IMR-90 (cell line): Measurements from ENCODE around the gene SRPK1. TPM values are rescaled to one million over a fixed set of nuclear protein-coding genes. Genes with fewer than 3 reads are reported as not detected.

Source experiments
- ATAC-seq: fragments of 200-7000 bp; cut with Tn5 transposase; 2 replicates; pipeline ENCODE4 v1.9.1; 2020; ENCODE audit warnings: low read depth, mild to moderate bottlenecking, moderate library complexity
- BruUV-seq: library from RNA; stranded (reverse); fragments of 400-500 nt; replicated peaks from 2 replicates; lab custom pipeline; 2021; lab: Mats Ljungman, UMichigan
- CTCF ChIA-PET: fragments of 300-600 bp; formaldehyde crosslinking; extraction: SDS; loops from one replicate; lab custom pipeline; 2021; ENCODE audit warnings: antibody characterized with exemption; lab: Yijun Ruan, JAX
- POLR2A ChIA-PET: fragments of 300-600 bp; sonication (Branson Sonifier 250); formaldehyde crosslinking; loops from one replicate; lab custom pipeline; 2022; ENCODE audit warnings: antibody characterized with exemption; ENCODE audit not compliant: unreplicated experiment; lab: Charles Lee
- DNase-seq: peaks from one replicate; pipeline ENCODE4 v3.0.0; 2013
- H2AFZ ChIP-seq: replicated peaks from 2 replicates; pipeline ENCODE3; 2013; ENCODE audit warnings: low read length, mild to moderate bottlenecking; ENCODE audit not compliant: poor library complexity
- H2AK5ac ChIP-seq: 2 replicates; pipeline ENCODE4 v1.6.1; 2013; ENCODE audit warnings: low read depth, low read length, inconsistent platforms
- H2AK9ac ChIP-seq: replicated peaks from 2 replicates; pipeline ENCODE3; 2013; ENCODE audit warnings: mild to moderate bottlenecking, low read depth, low read length, moderate library complexity; ENCODE audit not compliant: poor library complexity
- H2BK120ac ChIP-seq: 2 replicates; pipeline ENCODE4 v1.6.1; 2013; ENCODE audit warnings: low read depth, low read length, inconsistent platforms
- H2BK15ac ChIP-seq: 3 replicates; pipeline ENCODE4 v1.6.1; 2013; ENCODE audit warnings: low read depth, low read length, inconsistent platforms
- H2BK20ac ChIP-seq: 2 replicates; pipeline ENCODE4 v1.6.1; 2013; ENCODE audit warnings: low read depth, mild to moderate bottlenecking, inconsistent platforms, low read length, moderate library complexity
- H2BK5ac ChIP-seq: 2 replicates; pipeline ENCODE4 v1.6.1; 2013; ENCODE audit warnings: mild to moderate bottlenecking, low read depth, low read length, inconsistent platforms; ENCODE audit not compliant: poor library complexity, severe bottlenecking
- H3K14ac ChIP-seq: replicated peaks from 2 replicates; pipeline ENCODE4 v1.6.1; 2013; ENCODE audit warnings: low read depth, low read length, inconsistent platforms
- H3K18ac ChIP-seq: 2 replicates; pipeline ENCODE4 v1.6.1; 2013; ENCODE audit warnings: low read depth, low read length, control low read depth
- H3K23ac ChIP-seq: 2 replicates; pipeline ENCODE4 v1.6.1; 2013; ENCODE audit warnings: low read depth, low read length, inconsistent platforms
- H3K27ac ChIP-seq: 2 replicates; pipeline ENCODE4 v1.5.1; 2013; ENCODE audit warnings: mild to moderate bottlenecking, control low read depth, low read length; ENCODE audit not compliant: insufficient read depth
- H3K27me3 ChIP-seq: 2 replicates; pipeline ENCODE4 v1.6.1; 2013; ENCODE audit warnings: low read length; ENCODE audit not compliant: control insufficient read depth, insufficient read depth
- H3K36me3 ChIP-seq: 2 replicates; pipeline ENCODE4 v1.6.1; 2013; ENCODE audit warnings: low read length, mixed read lengths; ENCODE audit not compliant: control insufficient read depth, insufficient read depth
- H3K4ac ChIP-seq: 2 replicates; pipeline ENCODE4 v1.6.1; 2013; ENCODE audit warnings: low read depth, low read length, inconsistent platforms
- H3K4me1 ChIP-seq: 2 replicates; pipeline ENCODE4 v1.6.1; 2013; ENCODE audit warnings: low read length, mixed read lengths; ENCODE audit not compliant: control insufficient read depth, insufficient read depth
- H3K4me2 ChIP-seq: 2 replicates; pipeline ENCODE4 v1.6.1; 2013; ENCODE audit warnings: low read depth, mild to moderate bottlenecking, control low read depth, low read length, moderate library complexity
- H3K4me3 ChIP-seq: 2 replicates; pipeline ENCODE4 v1.5.1; 2013; ENCODE audit warnings: low read depth, mild to moderate bottlenecking, control low read depth, low read length, moderate library complexity; ENCODE audit not compliant: insufficient read depth
- H3K56ac ChIP-seq: 2 replicates; pipeline ENCODE4 v1.6.1; 2013; ENCODE audit warnings: low read length, inconsistent platforms; ENCODE audit not compliant: insufficient read depth; ENCODE audit errors: extremely low read depth
- H3K79me1 ChIP-seq, 2 experiments: 2 replicates each; pipeline ENCODE4 v1.6.1; 2013; ENCODE audit warnings: low read length in 2 of 2, inconsistent platforms in 1 of 2, low read depth in 1 of 2
- H3K9ac ChIP-seq: 2 replicates; pipeline ENCODE4 v1.6.1; 2013; ENCODE audit warnings: low read depth, low read length, control low read depth
- H3K9me1 ChIP-seq: 2 replicates; pipeline ENCODE4 v1.6.1; 2013; ENCODE audit warnings: low read length, inconsistent platforms; ENCODE audit not compliant: insufficient read depth
- H3K9me3 ChIP-seq: 2 replicates; pipeline ENCODE4 v1.6.1; 2013; ENCODE audit warnings: low read length; ENCODE audit not compliant: control insufficient read depth, insufficient read depth
- H4K20me1 ChIP-seq: 2 replicates; pipeline ENCODE4 v1.6.1; 2013; ENCODE audit warnings: low read length, inconsistent platforms; ENCODE audit not compliant: insufficient read depth
- H4K5ac ChIP-seq: 2 replicates; pipeline ENCODE4 v1.6.1; 2013; ENCODE audit warnings: mild to moderate bottlenecking, low read depth, low read length, control low read depth
- H4K8ac ChIP-seq, 2 experiments: 2 replicates each; pipeline ENCODE4 v1.6.1; 2013; ENCODE audit warnings: low read depth in 2 of 2, low read length in 2 of 2, control low read depth in 1 of 2, inconsistent platforms in 1 of 2
- H4K91ac ChIP-seq: 2 replicates; pipeline ENCODE4 v1.6.1; 2013; ENCODE audit warnings: low read depth, low read length, inconsistent platforms; ENCODE audit not compliant: insufficient read depth
- CTCF ChIP-seq: conservative IDR thresholded peaks from 2 replicates; pipeline ENCODE4 v1.5.1; 2012; ENCODE audit warnings: mild to moderate bottlenecking, low read depth, low read length, improper control_type of control experiment
- FOS ChIP-seq: fragments of 150-350 bp; IDR thresholded peaks from 2 replicates; pipeline ENCODE4 v1.6.1; 2016; ENCODE audit warnings: low read depth, low read length
- RAD21 ChIP-seq: IDR thresholded peaks from 2 replicates; pipeline ENCODE4 v1.6.1; 2012; ENCODE audit warnings: low read length, improper control_type of control experiment
- RCOR1 ChIP-seq: IDR thresholded peaks from 2 replicates; pipeline ENCODE4 v1.6.1; 2012; ENCODE audit warnings: mild to moderate bottlenecking, low read length, improper control_type of control experiment; ENCODE audit not compliant: insufficient replicate concordance
- SMC3 ChIP-seq: fragments of 150-350 bp; IDR thresholded peaks from 2 replicates; pipeline ENCODE4 v1.6.1; 2016; ENCODE audit warnings: low read depth, mild to moderate bottlenecking, antibody characterized with exemption, low read length, moderate library complexity
- WGBS, 2 experiments: methylation state at CpG; one replicate each; pipeline versions ENCODE4 v1.1.5 to v1.1.7; 2013; ENCODE audit warnings: missing lambda C conversion rate in 2 of 2; ENCODE audit not compliant: insufficient read length in 1 of 2; ENCODE audit errors: extremely low coverage in 2 of 2; 5-methylcytosine and 5-hydroxymethylcytosine counted together
- dilution Hi-C: fragments of 300-500 bp; cut with HindIII; formaldehyde crosslinking; loops from one replicate; pipeline ENCODE4 v1.14.3; 2018; ENCODE audit warnings: low sequenced_read_pairs; ENCODE audit not compliant: unreplicated experiment
- in situ Hi-C: fragments of 300-500 bp; cut with MboI; formaldehyde crosslinking; loops from 3 replicates; pipeline ENCODE4 v1.14.3; 2019; ENCODE audit warnings: low sequenced_read_pairs, inconsistent platforms, mixed read lengths
- intact Hi-C: fragments of 100-400 bp; cut with micrococcal nuclease; formaldehyde crosslinking; loops from 2 replicates; pipeline ENCODE4 v1.10.0; 2022
- polyA plus RNA-seq, 3 experiments: library from polyadenylated mRNA; depleted of rRNA; stranded (reverse); fragments of >200 nt; gene quantifications; 2 replicates each; pipeline ENCODE4 v1.2.3, GENCODE V29; 2012; ENCODE audit warnings: low replicate concordance in 1 of 3
- total RNA-seq: library from RNA; depleted of rRNA; stranded (reverse); fragments of >200 nt; gene quantifications from 2 replicates; pipeline ENCODE4 v1.2.3, GENCODE V29; 2012
- TF ChIP-seq, protein P1 (sequence below): fragments of 150-350 bp; IDR thresholded peaks from 2 replicates; pipeline ENCODE4 v1.6.1; 2016; ENCODE audit warnings: low read depth, mild to moderate bottlenecking, low read length, moderate library complexity, borderline replicate concordance

Gene SRPK1
- total and polyA plus RNA-seq, 2 of the 4 experiments (the other 2 are of a cell fraction) = 22.5 to 44.6 TPM

DNA sequence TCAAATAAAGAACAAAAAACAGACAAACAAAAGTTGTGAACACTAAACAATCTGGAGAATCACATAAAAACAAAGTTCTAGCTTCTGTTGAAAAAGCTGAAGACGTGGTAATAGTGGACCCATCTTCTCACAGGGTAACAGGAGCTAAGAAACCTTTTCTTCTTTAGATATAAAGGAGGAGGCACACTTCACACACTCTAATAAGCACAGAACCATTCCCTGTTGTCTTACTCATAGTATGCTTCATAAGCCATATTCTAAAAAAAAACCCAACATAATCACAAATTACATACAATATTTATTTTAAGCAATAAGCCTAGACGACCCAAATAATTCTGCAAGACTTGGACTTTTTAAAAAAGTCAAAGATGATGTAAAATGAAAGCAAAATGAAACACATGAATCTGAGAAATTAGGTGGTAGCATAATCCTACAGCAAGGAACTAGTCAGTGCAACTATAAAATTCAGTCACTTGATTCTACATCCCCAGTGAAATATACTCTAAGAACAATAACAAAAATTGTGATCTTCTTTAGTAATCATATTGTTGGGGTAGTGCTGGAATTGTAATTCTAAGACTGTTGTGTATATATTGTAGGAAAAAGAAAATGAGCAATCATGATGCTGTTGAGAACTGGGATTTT, 15.6 kb downstream of the SRPK1 start:
- intact Hi-C loops = no loop called here
- in situ Hi-C loops = no loop called here
- Histone ChIP-seq H3K23ac (no peak overlapping the region; the same call in 1 of the 2 replicates), H3K4me2 (0 out of 2 replicates have a peak overlapping the region, but pooled peaks have one; percentile 34), H3K9ac (no peak overlapping the region), H2AFZ (no peak overlapping the region), H3K27me3 (no peaks in the 10 kb centered on the region), H3K18ac (no peak overlapping the region), H2AK9ac (no peak overlapping the region), H4K20me1 (peaks cover 7% of the 10 kb centered on the region; the same call in 1 of the 2 replicates), H3K4me3 (no peak overlapping the region), H3K56ac (no peak overlapping the region), H3K79me1 (peaks cover 39 to 77% of the 10 kb centered on the region in 2 experiments), H3K27ac (no peak overlapping the region), H2BK15ac (no peak overlapping the region), H2BK120ac (no peak overlapping the region), H2BK5ac (no peak overlapping the region), H3K14ac (no peak overlapping the region), H2BK20ac (no peak overlapping the region), H4K8ac (no peak overlapping the region), H3K36me3 (peaks cover 13% of the 10 kb centered on the region), H3K4ac (no peak overlapping the region), H4K5ac (no peak overlapping the region), H4K91ac (no peak overlapping the region), H3K9me1 (peaks cover 3% of the 10 kb centered on the region; the same call in 1 of the 2 replicates), H3K9me3 (peaks cover 2% of the 10 kb centered on the region; the same call in 1 of the 2 replicates), H2AK5ac (no peak overlapping the region), H3K4me1 (peaks cover 5% of the 10 kb centered on the region)
- TF ChIP-seq RAD21 (no peak), RCOR1 (no peak), CTCF (no peak), SMC3 (no peak), FOS (no peak)
- TF ChIP-seq, protein P1, sequence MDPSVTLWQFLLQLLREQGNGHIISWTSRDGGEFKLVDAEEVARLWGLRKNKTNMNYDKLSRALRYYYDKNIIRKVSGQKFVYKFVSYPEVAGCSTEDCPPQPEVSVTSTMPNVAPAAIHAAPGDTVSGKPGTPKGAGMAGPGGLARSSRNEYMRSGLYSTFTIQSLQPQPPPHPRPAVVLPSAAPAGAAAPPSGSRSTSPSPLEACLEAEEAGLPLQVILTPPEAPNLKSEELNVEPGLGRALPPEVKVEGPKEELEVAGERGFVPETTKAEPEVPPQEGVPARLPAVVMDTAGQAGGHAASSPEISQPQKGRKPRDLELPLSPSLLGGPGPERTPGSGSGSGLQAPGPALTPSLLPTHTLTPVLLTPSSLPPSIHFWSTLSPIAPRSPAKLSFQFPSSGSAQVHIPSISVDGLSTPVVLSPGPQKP = no peak
- dilution Hi-C loops = no loop called here
- DNase-seq (peak; percentile 13), ATAC-seq (peak; percentile 53; the same call in 1 of the 2 replicates)
- no TSS peak for BruUV-seq
- ChIA-PET CTCF (no interaction called here), POLR2A (no interaction called here)
- WGBS, 2 experiments = no CpG with 5 or more reads among the region's 2 CpGs
